ENCODE results near the gene OPRD1.
"Not testable (repeated sequence)": the region's sequence is repeated elsewhere in the genome, so short reads cannot be mapped to it uniquely, and the experiment has no call there.

Gene OPRD1

GRCh38 chr1:28875134-28875533 is 63.2 kb downstream of the OPRD1 start:
- not testable (repeated sequence) for H4K8ac ChIP-seq (ENCODE audit: low read length)

GRCh38 chr1:28877132-28877781 is 65.3 kb downstream of the OPRD1 start:
- Histone ChIP-seq H2BK5ac (ENCODE audit: low read depth, low read length, poor library complexity, severe bottlenecking) (no peak overlapping the region), H2AK5ac (ENCODE audit: low read length, severe bottlenecking) (no peak overlapping the region), H3K4me1 (ENCODE audit: control insufficient read depth, insufficient read depth, low read depth, low read length) (peaks cover 9% of the 10 kb centered on the region), H2BK120ac (ENCODE audit: low read depth, low read length) (no peak overlapping the region), H4K91ac (ENCODE audit: low read length) (no peak overlapping the region), H3K79me1 (replicated peaks; ENCODE audit: low read length, poor library complexity, severe bottlenecking) (no peaks in the 10 kb centered on the region), H3K9ac (ENCODE audit: low read length) (no peak overlapping the region), H3K23ac (ENCODE audit: low read length in 2 of 2) (no peak overlapping the region), H3K9me3 (ENCODE audit: control insufficient read depth, low read length) (no peaks in the 10 kb centered on the region), H3K36me3 (ENCODE audit: control insufficient read depth in 1 of 2, insufficient read depth in 2 of 2, low read depth in 1 of 2, low read length in 2 of 2) (no peaks in the 10 kb centered on the region), H3K27me3 (ENCODE audit: control insufficient read depth in 1 of 2, insufficient read depth in 1 of 2, low read length in 2 of 2) (peaks cover 3 to 28% of the 10 kb centered on the region in 2 experiments), H3K18ac (ENCODE audit: low read depth in 1 of 2, low read length in 2 of 2) (no peak overlapping the region), H3K27ac (ENCODE audit: low read length, poor library complexity, severe bottlenecking) (no peak overlapping the region), H2BK12ac (ENCODE audit: low read length in 2 of 2) (no peak overlapping the region), H3K4me2 (ENCODE audit: low read length, poor library complexity, severe bottlenecking) (no peak overlapping the region), H3K4me3 (ENCODE audit: insufficient read depth in 1 of 2, low read depth in 1 of 2, low read length in 2 of 2) (no peak overlapping the region), H4K8ac (ENCODE audit: low read length) (no peak overlapping the region), H3K4ac (ENCODE audit: low read depth in 1 of 2, low read length in 2 of 2) (no peak overlapping the region), H2BK15ac (ENCODE audit: low read depth, poor library complexity, severe bottlenecking) (no peak overlapping the region), H2AFZ (ENCODE audit: low read depth, low read length) (no peak overlapping the region), H3K14ac (ENCODE audit: low read length in 2 of 2) (no peak overlapping the region)
- WGBS, result 27% methylated on average over 17 of the region's 18 CpGs
- DNase-seq, result peak; percentile 67

More at GRCh38 chr1:28875134-28875533, 63.2 kb downstream of the OPRD1 start:
- H3K23ac ChIP-seq (ENCODE audit: low read length in 2 of 2); H3K4me2 ChIP-seq (ENCODE audit: low read length, poor library complexity, severe bottlenecking); H3K79me1 ChIP-seq (replicated peaks; ENCODE audit: low read length, poor library complexity, severe bottlenecking); H2BK12ac ChIP-seq (ENCODE audit: low read length in 2 of 2); H3K4ac ChIP-seq (ENCODE audit: low read depth in 1 of 2, low read length in 2 of 2); H2BK120ac ChIP-seq (ENCODE audit: low read depth, low read length); H2AK5ac ChIP-seq (ENCODE audit: low read length, severe bottlenecking); DNase-seq; H3K4me3 ChIP-seq (ENCODE audit: insufficient read depth in 1 of 2, low read depth in 1 of 2, low read length in 2 of 2); H3K9me3 ChIP-seq (ENCODE audit: control insufficient read depth, low read length); H4K91ac ChIP-seq (ENCODE audit: low read length); H3K18ac ChIP-seq (ENCODE audit: low read depth in 1 of 2, low read length in 2 of 2); H2BK5ac ChIP-seq (ENCODE audit: low read depth, low read length, poor library complexity, severe bottlenecking); H3K27ac ChIP-seq (ENCODE audit: low read length, poor library complexity, severe bottlenecking); H2AFZ ChIP-seq (ENCODE audit: low read depth, low read length); H3K14ac ChIP-seq (ENCODE audit: low read length in 2 of 2); H3K36me3 ChIP-seq (ENCODE audit: control insufficient read depth in 1 of 2, insufficient read depth in 2 of 2, low read depth in 1 of 2, low read length in 2 of 2); H3K9ac ChIP-seq (ENCODE audit: low read length); H2BK15ac ChIP-seq (ENCODE audit: low read depth, poor library complexity, severe bottlenecking): not testable (repeated sequence)
- peaks cover 13% of the 10 kb centered on the region for H3K4me1 ChIP-seq (ENCODE audit: control insufficient read depth, insufficient read depth, low read depth, low read length)
- WGBS, result 91% methylated on average over 5 of the region's 5 CpGs
- H3K27me3 ChIP-seq (ENCODE audit: control insufficient read depth in 1 of 2, insufficient read depth in 1 of 2, low read length in 2 of 2), result peaks cover 7 to 41% of the 10 kb centered on the region in 2 experiments

DNA sequence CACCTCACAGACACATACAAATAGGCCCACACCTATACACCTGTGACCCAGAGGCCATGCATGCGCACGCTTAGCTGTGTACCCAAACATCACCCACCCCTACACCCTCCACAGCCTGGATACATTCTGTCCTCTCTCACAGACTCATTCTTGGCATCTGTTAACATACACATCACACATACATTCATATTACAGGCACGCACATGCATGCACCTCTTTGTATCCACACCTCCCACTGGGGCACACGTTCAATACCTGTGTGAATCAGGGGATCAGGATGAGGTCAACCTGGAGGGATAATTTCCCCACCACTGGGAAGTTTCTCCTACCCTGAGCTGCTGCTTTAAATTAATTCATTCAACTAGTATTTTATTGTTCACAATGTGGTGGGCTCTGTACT is 66.8 kb downstream of the OPRD1 start:
- Histone ChIP-seq H3K14ac (ENCODE audit: low read length in 2 of 2) (no peak overlapping the region), H3K4me2 (ENCODE audit: low read length, poor library complexity, severe bottlenecking) (no peak overlapping the region), H3K4me3 (ENCODE audit: insufficient read depth in 1 of 2, low read depth in 1 of 2, low read length in 2 of 2) (no peak overlapping the region), H3K9ac (ENCODE audit: low read length) (no peak overlapping the region), H2BK15ac (ENCODE audit: low read depth, poor library complexity, severe bottlenecking) (no peak overlapping the region), H4K8ac (ENCODE audit: low read length) (no peak overlapping the region), H3K4me1 (ENCODE audit: control insufficient read depth, insufficient read depth, low read depth, low read length) (peaks cover 7% of the 10 kb centered on the region), H3K36me3 (ENCODE audit: control insufficient read depth in 1 of 2, insufficient read depth in 2 of 2, low read depth in 1 of 2, low read length in 2 of 2) (no peaks in the 10 kb centered on the region), H2BK5ac (ENCODE audit: low read depth, low read length, poor library complexity, severe bottlenecking) (no peak overlapping the region), H2AFZ (ENCODE audit: low read depth, low read length) (no peak overlapping the region), H3K79me1 (replicated peaks; ENCODE audit: low read length, poor library complexity, severe bottlenecking) (no peaks in the 10 kb centered on the region), H3K4ac (ENCODE audit: low read depth in 1 of 2, low read length in 2 of 2) (no peak overlapping the region), H3K27me3 (ENCODE audit: control insufficient read depth in 1 of 2, insufficient read depth in 1 of 2, low read length in 2 of 2) (peaks cover 3 to 20% of the 10 kb centered on the region in 2 experiments), H3K18ac (ENCODE audit: low read depth in 1 of 2, low read length in 2 of 2) (no peak overlapping the region), H2AK5ac (ENCODE audit: low read length, severe bottlenecking) (no peak overlapping the region), H2BK12ac (ENCODE audit: low read length in 2 of 2) (no peak overlapping the region), H4K91ac (ENCODE audit: low read length) (no peak overlapping the region), H3K9me3 (ENCODE audit: control insufficient read depth, low read length) (no peaks in the 10 kb centered on the region), H3K27ac (ENCODE audit: low read length, poor library complexity, severe bottlenecking) (no peak overlapping the region), H3K23ac (ENCODE audit: low read length in 2 of 2) (no peak overlapping the region), H2BK120ac (ENCODE audit: low read depth, low read length) (no peak overlapping the region)
- 91% methylated on average over 4 of the region's 4 CpGs for WGBS
- no peak for DNase-seq

DNA sequence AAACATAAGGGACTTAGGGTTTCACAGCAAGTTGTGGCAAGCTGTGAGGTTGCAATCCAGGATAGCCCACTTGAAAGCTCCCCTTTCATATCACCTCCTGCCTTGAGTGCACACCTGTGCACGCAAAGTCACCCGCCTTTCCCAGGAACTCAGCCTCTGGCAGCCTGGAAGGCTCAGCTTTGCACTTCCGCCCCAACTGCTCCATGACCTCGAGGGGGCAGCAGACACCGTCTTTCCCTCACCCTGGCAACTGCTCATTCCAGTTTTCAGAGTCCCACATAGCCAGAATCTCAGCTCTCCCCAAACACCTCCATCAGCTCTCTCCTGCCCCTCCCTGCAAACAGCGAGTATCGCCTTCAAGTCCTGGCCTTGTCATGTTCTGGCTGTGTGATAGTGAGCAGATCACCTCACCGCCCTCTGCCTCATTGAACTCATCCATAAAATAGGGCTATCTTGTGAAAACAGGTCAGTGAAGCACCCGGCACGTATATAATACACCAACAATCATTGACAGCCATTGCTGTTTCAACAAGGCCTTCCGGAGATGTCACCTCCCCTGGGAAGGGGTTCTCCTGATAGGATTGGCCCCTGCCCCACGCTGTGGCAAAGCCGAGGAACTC is 70.1 kb downstream of the OPRD1 start:
- peaks cover under 1% of the 10 kb centered on the region for H3K79me1 ChIP-seq (replicated peaks; ENCODE audit: low read length, poor library complexity, severe bottlenecking)
- H4K8ac ChIP-seq (ENCODE audit: low read length), result peak overlapping the region; percentile 28
- peak; percentile 83 for DNase-seq

More for the DNA sequence above, 70.1 kb downstream of the OPRD1 start:
- no peaks in the 10 kb centered on the region for H3K36me3 ChIP-seq (ENCODE audit: control insufficient read depth in 1 of 2, insufficient read depth in 2 of 2, low read depth in 1 of 2, low read length in 2 of 2)
- H3K4me3 ChIP-seq (ENCODE audit: insufficient read depth in 1 of 2, low read depth in 1 of 2, low read length in 2 of 2), result no peak overlapping the region
- H2BK5ac ChIP-seq (ENCODE audit: low read depth, low read length, poor library complexity, severe bottlenecking), result no peak overlapping the region
- no peak overlapping the region for H2BK15ac ChIP-seq (ENCODE audit: low read depth, poor library complexity, severe bottlenecking)
- no peak overlapping the region for H3K4me2 ChIP-seq (ENCODE audit: low read length, poor library complexity, severe bottlenecking)
- H3K18ac ChIP-seq (ENCODE audit: low read depth in 1 of 2, low read length in 2 of 2), result no peak overlapping the region
- H3K14ac ChIP-seq (ENCODE audit: low read length in 2 of 2), result no peak overlapping the region
- H3K23ac ChIP-seq (ENCODE audit: low read length in 2 of 2), result no peak overlapping the region
- H4K91ac ChIP-seq (ENCODE audit: low read length), result no peak overlapping the region
- no peaks in the 10 kb centered on the region for H3K9me3 ChIP-seq (ENCODE audit: control insufficient read depth, low read length)
- peak overlapping the region; percentile 8 for H3K9ac ChIP-seq (ENCODE audit: low read length)
- H2BK120ac ChIP-seq (ENCODE audit: low read depth, low read length), result no peak overlapping the region
- peaks cover 23% of the 10 kb centered on the region for H3K4me1 ChIP-seq (ENCODE audit: control insufficient read depth, insufficient read depth, low read depth, low read length)
- H3K4ac ChIP-seq (ENCODE audit: low read depth in 1 of 2, low read length in 2 of 2), result no peak overlapping the region
- 34% methylated on average over 13 of the region's 13 CpGs for WGBS
- no peak overlapping the region for H2AFZ ChIP-seq (ENCODE audit: low read depth, low read length)
- H2AK5ac ChIP-seq (ENCODE audit: low read length, severe bottlenecking), result peak overlapping the region; percentile 47
- H3K27me3 ChIP-seq (ENCODE audit: control insufficient read depth in 1 of 2, insufficient read depth in 1 of 2, low read length in 2 of 2), result peaks cover 3 to 10% of the 10 kb centered on the region in 2 experiments
- peak overlapping the region in 1 of 2 experiments; percentile 64 for H2BK12ac ChIP-seq (ENCODE audit: low read length in 2 of 2)
- no peak overlapping the region for H3K27ac ChIP-seq (ENCODE audit: low read length, poor library complexity, severe bottlenecking)

Data from mesenchymal stem cell (in vitro differentiated cells and primary cell).